HG02885 (cell line): ENCODE measurements around the gene CACNB1.
"Not testable (repeated sequence)": the region's sequence is repeated elsewhere in the genome, so short reads cannot be mapped to it uniquely, and the experiment has no call there.

Experiments used
- ATAC-seq: cut with Tn5 transposase; IDR thresholded peaks from one replicate; pipeline ENCODE4 v1.9.1; 2021; ENCODE audit warnings: mild to moderate bottlenecking; ENCODE audit not compliant: unreplicated experiment, poor library complexity

The CACNB1 gene

DNA sequence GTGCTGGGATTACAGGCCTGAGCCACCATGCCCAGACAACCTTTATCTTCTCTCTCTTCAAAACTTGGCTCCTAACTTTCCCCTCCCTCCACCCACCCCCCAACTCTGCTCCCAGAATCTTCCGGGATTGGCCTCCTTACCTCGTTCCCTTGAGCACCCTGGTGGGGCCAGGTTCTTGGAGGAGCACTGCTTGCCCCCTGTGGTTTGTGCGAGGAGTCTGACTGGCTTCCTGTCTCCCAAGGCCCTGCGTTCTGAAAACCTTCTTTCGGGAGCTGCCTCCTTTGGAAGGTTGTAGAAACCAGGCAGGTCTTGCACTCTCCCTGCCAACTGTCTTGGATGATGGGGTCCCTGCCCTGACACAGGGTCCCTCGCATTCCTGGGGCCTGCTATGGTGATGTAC, 65.9 kb downstream of the CACNB1 start:
- no peak for ATAC-seq

DNA sequence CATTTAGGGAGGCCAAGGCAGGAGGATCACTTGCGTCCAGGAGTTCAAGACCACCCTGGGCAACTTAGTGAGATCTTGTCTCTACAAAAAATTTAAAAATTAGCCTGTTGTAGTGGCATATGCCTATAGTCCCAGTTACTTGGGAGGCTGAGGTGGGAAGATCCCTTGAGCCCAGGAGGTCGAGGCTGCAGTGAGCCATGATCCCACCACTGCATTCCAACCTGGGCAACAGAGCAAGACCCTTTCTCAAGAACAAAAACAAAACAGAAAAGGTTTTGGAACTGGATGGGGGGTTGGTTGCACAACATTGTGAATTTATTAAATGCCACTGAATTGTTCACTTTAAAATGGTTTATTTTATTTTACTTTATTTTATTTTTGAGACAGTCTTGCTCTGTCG, 67.3 kb downstream of the CACNB1 start:
- ATAC-seq, result no peak

DNA sequence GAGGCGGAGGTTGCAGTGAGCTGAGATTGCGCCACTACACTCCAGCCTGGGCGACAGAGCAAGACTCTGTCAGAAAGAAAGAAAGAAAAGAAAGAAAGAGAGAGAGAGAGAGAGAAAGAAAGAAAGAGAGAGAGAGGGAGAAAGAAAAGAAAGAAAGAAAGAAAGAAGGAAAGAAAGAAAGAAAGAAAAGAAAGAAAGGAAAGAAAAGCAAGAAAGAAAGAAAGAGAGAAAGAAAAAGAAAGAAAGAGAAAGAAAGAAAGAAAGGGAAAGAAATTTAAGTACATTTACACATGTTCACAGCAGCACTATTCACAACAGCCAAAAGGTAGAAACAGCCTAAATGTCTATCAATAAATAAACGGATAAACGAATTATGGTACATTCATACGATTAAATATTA, 67.9 kb downstream of the CACNB1 start:
- not testable (repeated sequence) for ATAC-seq

- no peak for ATAC-seq
These were observed 71.0 kb downstream of the CACNB1 start for GRCh38 chr17:39126436-39126835.

DNA sequence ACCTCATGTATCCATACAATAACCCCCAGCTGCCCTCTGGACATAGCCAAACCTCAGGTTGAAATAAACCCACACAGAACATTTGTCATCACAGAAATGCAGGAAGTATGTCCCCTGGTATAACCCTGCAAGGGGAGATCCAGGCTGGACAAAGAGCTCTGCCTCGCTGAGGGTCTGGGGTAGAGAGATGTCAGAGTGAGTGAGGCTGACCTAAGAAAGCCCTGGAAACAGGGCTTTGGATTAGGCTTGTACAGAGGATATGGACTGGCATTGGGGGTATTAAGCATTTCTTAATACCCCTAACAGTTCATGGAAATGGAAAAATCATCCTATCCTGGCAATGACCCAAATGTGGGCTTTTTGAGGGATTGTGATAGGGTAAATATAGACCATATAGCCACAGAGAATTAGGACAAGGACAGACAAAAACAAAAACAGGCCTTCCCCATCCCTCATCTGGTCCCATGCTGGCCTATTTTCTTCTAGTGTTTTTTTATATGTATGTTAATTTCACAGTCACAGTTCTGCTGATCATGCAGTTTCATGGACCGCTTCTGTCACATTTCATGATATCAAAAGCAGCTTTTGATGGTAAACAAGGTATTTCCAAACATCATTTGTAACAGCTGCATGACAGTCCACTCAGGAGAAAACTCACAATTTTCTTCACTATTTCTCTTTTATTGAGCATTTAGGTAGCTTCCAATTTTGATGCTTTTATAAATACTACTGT, 72.2 kb downstream of the CACNB1 start:
- ATAC-seq, result no peak

- no peak for ATAC-seq
These were observed 73.8 kb downstream of the CACNB1 start for GRCh38 chr17:39123627-39124026.
